Measurements from ENCODE around the gene CCDC34. TPM values are rescaled to one million over a fixed set of nuclear protein-coding genes. Genes with fewer than 3 reads are reported as not detected.
"Not testable (repeated sequence)": the region's sequence is repeated elsewhere in the genome, so short reads cannot be mapped to it uniquely, and the experiment has no call there.

CCDC34 gene
- total RNA-seq, 6 donors from 2014 or later = 1.00 to 6.4 (median 1.6) TPM; not detected in 1

- Histone ChIP-seq H3K27me3 (no peaks in the 10 kb centered on the region), H3K4me1 (no peaks in the 10 kb centered on the region), H3K27ac (no peak overlapping the region), H3K9me3 (no peaks in the 10 kb centered on the region), H3K4me3 (no peak overlapping the region), H3K36me3 (no peaks in the 10 kb centered on the region)
- WGBS, 2 donors = 95 to 98% methylated on average over 2 of the region's 2 CpGs
- no peak for DNase-seq
- TF ChIP-seq POLR2AphosphoS5 (IDR thresholded peaks at IDR 0.05) = no peak
- TF ChIP-seq POLR2A (IDR thresholded peaks at IDR 0.05) = no peak
- no peak for TF ChIP-seq EP300 (IDR thresholded peaks at IDR 0.05)
- TF ChIP-seq, protein P1, sequence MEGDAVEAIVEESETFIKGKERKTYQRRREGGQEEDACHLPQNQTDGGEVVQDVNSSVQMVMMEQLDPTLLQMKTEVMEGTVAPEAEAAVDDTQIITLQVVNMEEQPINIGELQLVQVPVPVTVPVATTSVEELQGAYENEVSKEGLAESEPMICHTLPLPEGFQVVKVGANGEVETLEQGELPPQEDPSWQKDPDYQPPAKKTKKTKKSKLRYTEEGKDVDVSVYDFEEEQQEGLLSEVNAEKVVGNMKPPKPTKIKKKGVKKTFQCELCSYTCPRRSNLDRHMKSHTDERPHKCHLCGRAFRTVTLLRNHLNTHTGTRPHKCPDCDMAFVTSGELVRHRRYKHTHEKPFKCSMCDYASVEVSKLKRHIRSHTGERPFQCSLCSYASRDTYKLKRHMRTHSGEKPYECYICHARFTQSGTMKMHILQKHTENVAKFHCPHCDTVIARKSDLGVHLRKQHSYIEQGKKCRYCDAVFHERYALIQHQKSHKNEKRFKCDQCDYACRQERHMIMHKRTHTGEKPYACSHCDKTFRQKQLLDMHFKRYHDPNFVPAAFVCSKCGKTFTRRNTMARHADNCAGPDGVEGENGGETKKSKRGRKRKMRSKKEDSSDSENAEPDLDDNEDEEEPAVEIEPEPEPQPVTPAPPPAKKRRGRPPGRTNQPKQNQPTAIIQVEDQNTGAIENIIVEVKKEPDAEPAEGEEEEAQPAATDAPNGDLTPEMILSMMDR (IDR thresholded peaks at IDR 0.05) = no peak
- ATAC-seq (ENCODE audit: low FRiP score in 2 of 2) = no peak
Measured at GRCh38 chr11:27349919-27350318, 13.1 kb downstream of the CCDC34 start.

DNA sequence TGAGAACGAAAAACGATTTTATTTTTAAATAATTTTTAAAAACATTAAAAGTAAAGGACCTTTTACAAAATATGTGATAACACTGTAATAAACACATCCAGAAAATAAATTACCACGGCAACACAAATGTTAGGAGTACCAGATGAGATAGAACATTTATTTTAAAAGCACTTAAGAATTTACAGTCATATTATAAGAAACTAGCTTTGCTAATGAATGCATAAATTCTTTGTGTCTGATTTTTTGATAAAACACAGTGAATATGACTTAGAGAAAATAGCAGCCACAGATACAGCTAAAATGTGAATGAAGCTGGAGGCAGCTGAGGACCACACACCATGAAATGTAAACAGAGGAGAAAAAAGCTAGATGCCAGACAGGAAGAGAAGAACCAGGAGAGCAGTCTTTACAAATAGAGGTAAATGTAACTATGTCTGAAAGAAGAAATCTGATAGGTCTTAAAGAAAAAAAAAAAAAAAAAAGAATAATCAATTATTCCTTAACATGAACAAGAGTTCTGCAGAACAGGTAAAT is 14.6 kb downstream of the CCDC34 start:
- DNase-seq (no peak), ATAC-seq (ENCODE audit: low FRiP score in 2 of 2) (no peak)
- Histone ChIP-seq H3K36me3 (no peaks in the 10 kb centered on the region), H3K27me3 (no peaks in the 10 kb centered on the region), H3K27ac (no peak overlapping the region), H3K9me3 (no peaks in the 10 kb centered on the region), H3K4me3 (no peak overlapping the region), H3K4me1 (no peaks in the 10 kb centered on the region)
- TF ChIP-seq, protein P1 (IDR thresholded peaks at IDR 0.05) = no peak
- no peak for TF ChIP-seq POLR2A (IDR thresholded peaks at IDR 0.05)
- no peak for TF ChIP-seq POLR2AphosphoS5 (IDR thresholded peaks at IDR 0.05)
- no peak for TF ChIP-seq EP300 (IDR thresholded peaks at IDR 0.05)
- WGBS, 2 donors = 38 to 43% methylated on average over 3 of the region's 3 CpGs

DNA sequence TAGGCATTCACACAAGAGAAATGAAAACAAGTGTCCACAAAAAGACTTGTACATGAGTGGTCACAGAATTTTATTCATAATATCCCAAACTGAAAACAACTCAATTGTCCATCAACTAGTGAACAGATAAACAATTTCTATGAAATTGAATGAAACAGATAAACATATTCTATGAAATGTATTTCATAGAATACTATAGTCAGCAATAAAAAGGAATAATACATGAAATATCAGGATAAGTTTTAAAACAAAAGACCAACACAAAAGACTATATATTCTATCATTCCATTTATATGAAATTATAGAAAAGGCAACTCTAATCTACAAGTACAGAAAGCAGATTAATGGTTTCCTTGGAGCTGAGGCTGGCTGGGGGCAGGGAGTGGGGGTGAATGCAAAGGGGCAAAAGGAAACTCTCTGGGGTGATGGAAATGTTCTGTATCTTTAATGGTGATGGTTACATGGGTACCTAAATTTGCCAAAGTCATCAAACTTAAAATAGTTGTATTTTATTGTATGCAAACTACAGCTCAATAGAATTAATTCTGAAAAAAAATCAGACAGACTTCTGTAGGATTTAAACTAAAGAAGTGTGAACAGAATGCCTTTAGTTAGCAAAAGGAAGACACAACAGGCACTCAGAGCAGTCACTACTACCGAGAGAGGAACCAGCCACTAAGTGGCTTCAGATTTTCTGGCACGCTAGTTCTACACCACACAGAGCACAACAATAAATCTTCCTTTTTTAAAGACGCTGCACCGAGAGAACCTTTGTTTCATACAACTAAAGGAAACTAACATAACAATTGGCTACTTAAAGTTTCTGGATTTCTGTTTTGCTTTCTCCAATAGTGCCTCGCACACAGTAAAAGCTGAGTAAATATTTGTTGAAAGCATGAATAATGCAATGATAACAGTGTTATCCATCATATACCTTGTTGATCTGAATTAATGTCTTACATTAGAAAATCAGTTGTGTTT is 15.4 kb downstream of the CCDC34 start:
- DNase-seq (no peak), ATAC-seq (ENCODE audit: low FRiP score in 2 of 2) (no peak)
- TF ChIP-seq EP300 (IDR thresholded peaks at IDR 0.05) (no peak), POLR2AphosphoS5 (IDR thresholded peaks at IDR 0.05) (no peak), POLR2A (IDR thresholded peaks at IDR 0.05) (no peak)
- TF ChIP-seq, protein P1 (IDR thresholded peaks at IDR 0.05) = no peak
- Histone ChIP-seq H3K27me3 (no peaks in the 10 kb centered on the region), H3K4me1 (no peaks in the 10 kb centered on the region), H3K36me3 (no peaks in the 10 kb centered on the region), H3K4me3 (no peak overlapping the region), H3K9me3 (no peaks in the 10 kb centered on the region), H3K27ac (no peak overlapping the region)
- 49 to 51% methylated on average over 5 of the region's 5 CpGs for WGBS, 2 donors

DNA sequence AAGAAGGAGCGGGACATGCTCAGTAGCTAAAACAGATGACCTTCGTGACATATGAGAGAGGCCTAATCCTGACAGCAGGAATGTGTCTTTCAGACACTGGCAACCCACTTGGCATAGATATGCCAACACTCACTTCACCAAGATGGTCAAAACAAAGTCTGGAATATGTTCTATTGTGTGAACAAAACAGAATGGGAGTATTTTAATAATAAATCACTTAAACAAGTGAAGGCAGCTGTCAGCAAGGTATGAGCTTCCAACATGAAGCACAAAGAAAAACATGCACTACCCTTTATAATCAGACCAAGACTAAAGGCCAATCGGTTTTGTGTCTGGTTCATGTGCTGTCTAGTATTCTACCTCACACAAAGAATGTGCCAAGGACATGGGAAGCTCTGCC is 23.1 kb downstream of the CCDC34 start:
- no peak for TF ChIP-seq EP300 (IDR thresholded peaks at IDR 0.05)
- Histone ChIP-seq H3K27ac (no peak overlapping the region), H3K27me3 (no peaks in the 10 kb centered on the region), H3K4me1 (no peaks in the 10 kb centered on the region), H3K36me3 (no peaks in the 10 kb centered on the region), H3K4me3 (no peak overlapping the region), H3K9me3 (no peaks in the 10 kb centered on the region)
- ATAC-seq (ENCODE audit: low FRiP score in 2 of 2) (no peak), DNase-seq (no peak)
- WGBS, 2 donors = 81 to 84% methylated on average over 3 of the region's 3 CpGs

- H3K4me1 ChIP-seq; ATAC-seq (ENCODE audit: low FRiP score in 2 of 2); H3K36me3 ChIP-seq; H3K4me3 ChIP-seq; H3K9me3 ChIP-seq; DNase-seq; H3K27me3 ChIP-seq; H3K27ac ChIP-seq: not testable (repeated sequence)
- WGBS, 2 donors = 95 to 96% methylated on average over 4 of the region's 4 CpGs
Measured at GRCh38 chr11:27334764-27335163, 28.3 kb downstream of the CCDC34 start.

Measured in upper lobe of left lung (tissue), 6 donors.